Measurements from ENCODE around the gene PLK1. TPM values are rescaled to one million over a fixed set of nuclear protein-coding genes. Genes with fewer than 3 reads are reported as not detected.

Gene PLK1
- total and polyA plus RNA-seq, 2 of the 4 experiments (the other 2 are of a cell fraction): 19.4 to 59.0 TPM

- no peak overlapping the region for H2AK5ac ChIP-seq (ENCODE audit: low read depth, low read length)
- H2AFZ ChIP-seq (replicated peaks; ENCODE audit: low read length, poor library complexity): no peak overlapping the region
- H3K23ac ChIP-seq (ENCODE audit: low read depth, low read length): no peak overlapping the region
- no peak overlapping the region for H4K8ac ChIP-seq (ENCODE audit: low read depth in 2 of 2, low read length in 2 of 2)
- no peak overlapping the region for H3K27ac ChIP-seq (ENCODE audit: insufficient read depth, low read length)
- ATAC-seq (ENCODE audit: low read depth) (no peak), DNase-seq (no peak)
- peaks cover 43% of the 10 kb centered on the region for H3K36me3 ChIP-seq (ENCODE audit: control insufficient read depth, insufficient read depth, low read length)
- H3K4me2 ChIP-seq (ENCODE audit: low read depth, low read length): no peak overlapping the region
- H2AK9ac ChIP-seq (replicated peaks; ENCODE audit: low read depth, low read length, poor library complexity): peak overlapping the region; percentile 40
- 94% methylated on average over 11 of the region's 36 CpGs; no CpG with 5 or more reads in 1 of the 2 experiments for WGBS, 2 experiments (ENCODE audit: extremely low coverage in 2 of 2, insufficient read length in 1 of 2)
- dilution Hi-C loops (cut with HindIII; ENCODE audit: low sequenced_read_pairs, unreplicated experiment): no loop called here
- TF ChIP-seq MAZ (IDR thresholded peaks at IDR 0.05; ENCODE audit: borderline replicate concordance, low read depth, low read length) (no peak), NFE2L2 (IDR thresholded peaks at IDR 0.05; ENCODE audit: low read depth, low read length) (no peak), RFX5 (IDR thresholded peaks at IDR 0.05; ENCODE audit: low read depth, low read length) (no peak)
- H2BK120ac ChIP-seq (ENCODE audit: low read depth, low read length): no peak overlapping the region
- peaks cover 14 to 29% of the 10 kb centered on the region in 2 experiments; a peak in 3 of 4 replicates for H3K79me1 ChIP-seq (ENCODE audit: low read depth in 1 of 2, low read length in 2 of 2)
- H3K9me1 ChIP-seq (ENCODE audit: insufficient read depth, low read length): 0 out of 2 replicates have a peak, but pooled peaks cover 4% of the 10 kb centered on the region
- ChIA-PET POLR2A (ENCODE audit: unreplicated experiment) (no interaction called here), CTCF (no interaction called here)
- H4K20me1 ChIP-seq (ENCODE audit: insufficient read depth, low read length): no peaks in the 10 kb centered on the region
- no peak overlapping the region for H4K5ac ChIP-seq (ENCODE audit: low read depth, low read length)
- no peak overlapping the region for H2BK20ac ChIP-seq (ENCODE audit: low read depth, low read length)
- no peak overlapping the region for H3K9ac ChIP-seq (ENCODE audit: low read depth, low read length)
- H3K18ac ChIP-seq (ENCODE audit: low read depth, low read length): no peak overlapping the region
- H3K56ac ChIP-seq (ENCODE audit: extremely low read depth, insufficient read depth, low read length): no peak overlapping the region
- H2BK5ac ChIP-seq (ENCODE audit: low read depth, low read length, poor library complexity, severe bottlenecking): no peak overlapping the region
- no peaks in the 10 kb centered on the region for H3K27me3 ChIP-seq (ENCODE audit: control insufficient read depth, insufficient read depth, low read length)
- H3K4me3 ChIP-seq (ENCODE audit: insufficient read depth, low read depth, low read length): no peak overlapping the region
- no peak overlapping the region for H4K91ac ChIP-seq (ENCODE audit: insufficient read depth, low read depth, low read length)
- no peak overlapping the region for H3K4ac ChIP-seq (ENCODE audit: low read depth, low read length)
- in situ Hi-C loops (cut with MboI; ENCODE audit: low sequenced_read_pairs): loop anchor here (25.0 kb wide), 1 partner anchor 823 kb away; no protein-coding TSS in a partner anchor
- intact Hi-C loops (cut with micrococcal nuclease): no loop called here
- H3K14ac ChIP-seq (replicated peaks; ENCODE audit: low read depth, low read length): no peak overlapping the region
- H3K4me1 ChIP-seq (ENCODE audit: control insufficient read depth, insufficient read depth, low read length): peaks cover 5% of the 10 kb centered on the region
- no peaks in the 10 kb centered on the region for H3K9me3 ChIP-seq (ENCODE audit: control insufficient read depth, insufficient read depth, low read length)
- BruUV-seq (replicated peaks): TSS peak; percentile 44
- no peak overlapping the region for H2BK15ac ChIP-seq (ENCODE audit: low read depth, low read length)
Observed at GRCh38 chr16:23689442-23690187, 10.9 kb downstream of the PLK1 start.

All from IMR-90 (cell line).